Naive thymus-derived CD4-positive, alpha-beta T cell (primary cell): ENCODE data around the gene ADGRG1. TPM values are rescaled to one million over a fixed set of nuclear protein-coding genes. Genes with fewer than 3 reads are reported as not detected.

Experiments used
- ATAC-seq: fragments of 150-1000 bp; cut with Tn5 transposase; 2 replicates; pipeline ENCODE4 v1.10.0; 2021; ENCODE audit warnings: mild to moderate bottlenecking, moderate library complexity
- CTCF ChIA-PET: fragments of 350-600 bp; sonication (Branson Sonifier 250); formaldehyde crosslinking; loops from one replicate; lab custom pipeline; 2021; ENCODE audit warnings: antibody characterized with exemption; lab: Charles Lee
- POLR2A ChIA-PET: fragments of 350-600 bp; sonication (Branson Sonifier 250); formaldehyde crosslinking; loops from one replicate; lab custom pipeline; 2021; ENCODE audit warnings: antibody characterized with exemption, inconsistent platforms; lab: Charles Lee
- DNase-seq, 9 donors: peaks; one replicate each; pipeline versions ENCODE4 v3.0.0 to v3.0.0-alpha.2; 2020 to 2022; ENCODE audit warnings: mixed read lengths in 1 of 9
- H3K27ac ChIP-seq: one replicate; pipeline ENCODE4 v1.7.0; 2013; ENCODE audit warnings: mild to moderate bottlenecking, low read depth, low read length, moderate library complexity
- H3K27me3 ChIP-seq, 2 donors: one replicate each; pipeline ENCODE4 v1.7.0; 2013; ENCODE audit warnings: low read length in 2 of 2, mild to moderate bottlenecking in 2 of 2, moderate library complexity in 2 of 2; ENCODE audit not compliant: control insufficient read depth in 2 of 2, insufficient read depth in 2 of 2
- H3K36me3 ChIP-seq, 3 experiments: 1 replicate in 2 of 3; 2 replicates in 1 of 3; pipeline ENCODE4 v1.7.0; 2013; ENCODE audit warnings: low read length in 3 of 3, mild to moderate bottlenecking in 3 of 3, moderate library complexity in 1 of 3; ENCODE audit not compliant: insufficient read depth in 3 of 3, control insufficient read depth in 2 of 3
- H3K4me1 ChIP-seq, 2 donors: one replicate each; pipeline ENCODE4 v1.7.0; 2013; ENCODE audit warnings: low read length in 2 of 2, mild to moderate bottlenecking in 2 of 2, moderate library complexity in 1 of 2; ENCODE audit not compliant: control insufficient read depth in 2 of 2, insufficient read depth in 2 of 2
- H3K4me3 ChIP-seq: 2 replicates; pipeline ENCODE4 v1.7.0; 2013; ENCODE audit warnings: mild to moderate bottlenecking, low read length
- H3K9me3 ChIP-seq, 3 experiments: 1 replicate in 2 of 3; 2 replicates in 1 of 3; pipeline ENCODE4 v1.7.0; 2013; ENCODE audit warnings: low read length in 3 of 3; ENCODE audit not compliant: control insufficient read depth in 2 of 3
- H3K27ac Mint-ChIP-seq, 9 donors: one replicate each; pipeline ENCODE4 v1.8.0; 2020 to 2022; ENCODE audit warnings: mixed read lengths in 9 of 9, mild to moderate bottlenecking in 8 of 9, moderate library complexity in 5 of 9, inconsistent platforms in 2 of 9
- H3K27me3 Mint-ChIP-seq, 5 donors: one replicate each; pipeline ENCODE4 v1.8.0; 2021 to 2022; ENCODE audit warnings: mixed read lengths in 5 of 5, mild to moderate bottlenecking in 1 of 5
- H3K36me3 Mint-ChIP-seq, 5 donors: one replicate each; pipeline ENCODE4 v1.8.0; 2020 to 2022; ENCODE audit warnings: mixed read lengths in 5 of 5, mild to moderate bottlenecking in 3 of 5, inconsistent platforms in 1 of 5
- H3K4me1 Mint-ChIP-seq, 7 donors: one replicate each; pipeline ENCODE4 v1.8.0; 2020 to 2022; ENCODE audit warnings: mixed read lengths in 7 of 7, mild to moderate bottlenecking in 3 of 7, inconsistent platforms in 1 of 7
- H3K4me3 Mint-ChIP-seq, 10 donors: one replicate each; pipeline ENCODE4 v1.8.0; 2020 to 2022; ENCODE audit warnings: mild to moderate bottlenecking in 10 of 10, mixed read lengths in 10 of 10, moderate library complexity in 6 of 10, inconsistent platforms in 2 of 10
- H3K9me3 Mint-ChIP-seq, 11 donors: one replicate each; pipeline ENCODE4 v1.8.0; 2020 to 2022; ENCODE audit warnings: mixed read lengths in 11 of 11, mild to moderate bottlenecking in 4 of 11, inconsistent platforms in 1 of 11, moderate library complexity in 1 of 11
- intact Hi-C, 2 donors: fragments of 100-400 bp; cut with micrococcal nuclease; formaldehyde crosslinking; loops; one replicate each; pipeline ENCODE4 v1.15.1; 2023
- polyA plus RNA-seq, 2 donors: library from polyadenylated mRNA; unstranded; fragments of 300-500 nt; fragmentation: Illumina TruSeq; gene quantifications; one replicate each; pipeline ENCODE4 v1.2.3, GENCODE V29; 2021
- total RNA-seq, 6 experiments: library from RNA in 5 of 6; stranded (reverse) in 5 of 6; gene quantifications; 1 replicate in 5 of 6; 2 replicates in 1 of 6; pipeline ENCODE4 v1.2.3 and lab custom pipeline; 2021 to 2026

Gene ADGRG1
- total and polyA plus RNA-seq, 7 experiments from 2014 or later: 0.07 to 96.0 (median 1.5) TPM

GRCh38 chr16:57667048-57667525 is 38.7 kb downstream of the ADGRG1 start:
- Histone ChIP-seq H3K36me3 (no peaks in the 10 kb centered on the region), H3K27me3 (no peaks in the 10 kb centered on the region), H3K27ac (no peak overlapping the region), H3K4me1 (no peaks in the 10 kb centered on the region), H3K4me3 (no peak overlapping the region), H3K9me3 (no peaks in the 10 kb centered on the region)
- DNase-seq: no peak
- no peaks in the 10 kb centered on the region for H3K9me3 Mint-ChIP-seq
- no peak overlapping the region for H3K4me3 Mint-ChIP-seq
- ChIA-PET POLR2A (no interaction called here), CTCF (no interaction called here)
- no peak for ATAC-seq
- H3K36me3 Mint-ChIP-seq: no peaks in the 10 kb centered on the region
- intact Hi-C loops: no loop called here
- no peak overlapping the region for H3K27ac Mint-ChIP-seq
- peaks cover 0 to 13% (median 0%) of the 10 kb centered on the region in 5 donors for H3K27me3 Mint-ChIP-seq
- H3K4me1 Mint-ChIP-seq: peaks cover 0 to 10% (median 3%) of the 10 kb centered on the region in 7 donors

- peaks cover 0 to 15% (median 0%) of the 10 kb centered on the region in 5 donors for H3K27me3 Mint-ChIP-seq
- Histone ChIP-seq H3K36me3 (no peaks in the 10 kb centered on the region), H3K9me3 (no peaks in the 10 kb centered on the region), H3K4me1 (no peaks in the 10 kb centered on the region), H3K27ac (no peak overlapping the region), H3K4me3 (no peak overlapping the region), H3K27me3 (no peaks in the 10 kb centered on the region)
- ChIA-PET POLR2A (no interaction called here), CTCF (interaction anchor here (0.6 kb wide), 1 partner anchor 137 kb away, joined by 3 read pairs; no protein-coding TSS in a partner anchor)
- H3K27ac Mint-ChIP-seq: no peak overlapping the region
- H3K36me3 Mint-ChIP-seq: no peaks in the 10 kb centered on the region
- intact Hi-C loops: no loop called here
- ATAC-seq: peak; percentile 88
- peak in 1 of 9 donors; percentile 36 for DNase-seq
- H3K4me3 Mint-ChIP-seq: no peak overlapping the region
- no peaks in the 10 kb centered on the region for H3K9me3 Mint-ChIP-seq
- peaks cover 0 to 10% (median 3%) of the 10 kb centered on the region in 7 donors for H3K4me1 Mint-ChIP-seq
Measured at GRCh38 chr16:57667526-57668262, 39.3 kb downstream of the ADGRG1 start.

- POLR2A ChIA-PET: no interaction called here
- Histone ChIP-seq H3K4me3 (no peak within 1 kb of the TSS), H3K27me3 (no peaks in the 10 kb centered on the region), H3K36me3 (no peaks in the 10 kb centered on the region), H3K9me3 (no peaks in the 10 kb centered on the region), H3K27ac (no peak within 1 kb of the TSS), H3K4me1 (no peaks in the 10 kb centered on the region)
- Mint-ChIP-seq H3K27ac (no peak within 1 kb of the TSS), H3K27me3 (peaks cover 0 to 18% (median 0%) of the 10 kb centered on the region in 5 donors), H3K9me3 (no peaks in the 10 kb centered on the region), H3K4me1 (peaks cover 0 to 10% (median 3%) of the 10 kb centered on the region in 7 donors), H3K36me3 (no peaks in the 10 kb centered on the region), H3K4me3 (no peak within 1 kb of the TSS)
- intact Hi-C loops: no loop called here
- ATAC-seq: no peak
- DNase-seq: no peak
- CTCF ChIA-PET: no interaction called here
Measured at GRCh38 chr16:57668263-57668571, 39.8 kb downstream of the ADGRG1 start, which contains the start of gene ADGRG3. Gene ADGRG3 (plus strand): TSS chr16:57668306. CDS start chr16:57668348, 42 bp downstream.

GRCh38 chr16:57668630-57669475 is 40.4 kb downstream of the ADGRG1 start:
- H3K9me3 Mint-ChIP-seq: no peaks in the 10 kb centered on the region
- ChIA-PET POLR2A (no interaction called here), CTCF (no interaction called here)
- Histone ChIP-seq H3K4me3 (no peak overlapping the region), H3K27ac (no peak overlapping the region), H3K27me3 (no peaks in the 10 kb centered on the region), H3K4me1 (no peaks in the 10 kb centered on the region), H3K9me3 (no peaks in the 10 kb centered on the region), H3K36me3 (no peaks in the 10 kb centered on the region)
- no peak for ATAC-seq
- H3K27me3 Mint-ChIP-seq: peaks cover 0 to 24% (median 0%) of the 10 kb centered on the region in 5 donors
- no peaks in the 10 kb centered on the region for H3K36me3 Mint-ChIP-seq
- intact Hi-C loops: no loop called here
- no peak overlapping the region for H3K27ac Mint-ChIP-seq
- peaks cover 0 to 10% (median 3%) of the 10 kb centered on the region in 7 donors for H3K4me1 Mint-ChIP-seq
- no peak overlapping the region for H3K4me3 Mint-ChIP-seq
- no peak for DNase-seq

GRCh38 chr16:57669476-57670162 is 41.2 kb downstream of the ADGRG1 start:
- Histone ChIP-seq H3K4me1 (no peaks in the 10 kb centered on the region), H3K27me3 (no peaks in the 10 kb centered on the region), H3K9me3 (no peaks in the 10 kb centered on the region), H3K4me3 (no peak overlapping the region), H3K36me3 (no peaks in the 10 kb centered on the region), H3K27ac (no peak overlapping the region)
- H3K4me1 Mint-ChIP-seq: peaks cover 0 to 10% (median 3%) of the 10 kb centered on the region in 7 donors
- ATAC-seq: no peak
- H3K27me3 Mint-ChIP-seq: peaks cover 0 to 27% (median 0%) of the 10 kb centered on the region in 5 donors
- POLR2A ChIA-PET: no interaction called here
- DNase-seq: no peak
- no peaks in the 10 kb centered on the region for H3K9me3 Mint-ChIP-seq
- no peaks in the 10 kb centered on the region for H3K36me3 Mint-ChIP-seq
- no peak overlapping the region for H3K4me3 Mint-ChIP-seq
- CTCF ChIA-PET: no interaction called here
- H3K27ac Mint-ChIP-seq: no peak overlapping the region
- intact Hi-C loops: no loop called here

GRCh38 chr16:57670196-57670595 is 41.8 kb downstream of the ADGRG1 start:
- no peak overlapping the region for H3K4me3 ChIP-seq
- CTCF ChIA-PET: no interaction called here
- POLR2A ChIA-PET: no interaction called here
- H3K4me1 ChIP-seq: no peaks in the 10 kb centered on the region
- no peak for DNase-seq
- H3K4me3 Mint-ChIP-seq: no peak overlapping the region
- H3K27me3 ChIP-seq: no peaks in the 10 kb centered on the region
- no peaks in the 10 kb centered on the region for H3K9me3 Mint-ChIP-seq
- no peak for ATAC-seq
- intact Hi-C loops: no loop called here
- H3K36me3 ChIP-seq: no peaks in the 10 kb centered on the region
- peaks cover 0 to 10% (median 3%) of the 10 kb centered on the region in 7 donors for H3K4me1 Mint-ChIP-seq
- H3K27me3 Mint-ChIP-seq: peaks cover 0 to 27% (median 0%) of the 10 kb centered on the region in 5 donors
- H3K9me3 ChIP-seq: no peaks in the 10 kb centered on the region
- no peak overlapping the region for H3K27ac ChIP-seq
- H3K36me3 Mint-ChIP-seq: no peaks in the 10 kb centered on the region
- no peak overlapping the region for H3K27ac Mint-ChIP-seq
